ENCODE measurements around the gene SARDH.

SARDH gene

GRCh38 chr9:133679466-133680061 lies 58.6 kb downstream of the SARDH start:
- no peaks in the 10 kb centered on the region for H3K9me3 ChIP-seq (replicated peaks; ENCODE audit: insufficient read depth, low read length)
- no peak overlapping the region for H3K4me2 ChIP-seq (ENCODE audit: low read depth, low read length)
- no peaks in the 10 kb centered on the region for H3F3A ChIP-seq (ENCODE audit: insufficient read depth, low read length)
- H3K4me3 ChIP-seq (ENCODE audit: low read length): no peak overlapping the region
- H3K27me3 ChIP-seq (replicated peaks; ENCODE audit: insufficient read depth, low read length): peaks cover 97% of the 10 kb centered on the region
- TF ChIP-seq EZH2phosphoT487 (IDR thresholded peaks at IDR 0.05; ENCODE audit: low read length): no peak
- TF ChIP-seq EZH2 (optimal IDR thresholded peaks at IDR 0.05; ENCODE audit: low read depth, low read length): no peak
- no peak for TF ChIP-seq CTCF (IDR thresholded peaks at IDR 0.05; ENCODE audit: low read length)
- no peaks in the 10 kb centered on the region for H3K79me2 ChIP-seq (ENCODE audit: low read length)
- no peaks in the 10 kb centered on the region for H3K9me2 ChIP-seq (replicated peaks; ENCODE audit: insufficient read depth, low read length)
- no peaks in the 10 kb centered on the region for H3K4me1 ChIP-seq (ENCODE audit: low read length)
- H3K9ac ChIP-seq (ENCODE audit: low read length): no peak overlapping the region
- no peak overlapping the region for H2AFZ ChIP-seq (ENCODE audit: low read length)
- no peaks in the 10 kb centered on the region for H3K36me3 ChIP-seq (replicated peaks; ENCODE audit: insufficient read depth, low read length)
- no peak for DNase-seq
- no peaks in the 10 kb centered on the region for H4K20me1 ChIP-seq (ENCODE audit: insufficient read depth, low read length)
- no peak overlapping the region for H3K27ac ChIP-seq (ENCODE audit: low read length)

GRCh38 chr9:133679056-133679455 lies 59.1 kb downstream of the SARDH start:
- no peak overlapping the region for H3K9ac ChIP-seq (ENCODE audit: low read length)
- TF ChIP-seq CTCF (IDR thresholded peaks at IDR 0.05; ENCODE audit: low read length): no peak
- no peak for TF ChIP-seq EZH2phosphoT487 (IDR thresholded peaks at IDR 0.05; ENCODE audit: low read length)
- no peak for TF ChIP-seq EZH2 (optimal IDR thresholded peaks at IDR 0.05; ENCODE audit: low read depth, low read length)
- H3K4me3 ChIP-seq (ENCODE audit: low read length): no peak overlapping the region
- no peaks in the 10 kb centered on the region for H3K36me3 ChIP-seq (replicated peaks; ENCODE audit: insufficient read depth, low read length)
- H3F3A ChIP-seq (ENCODE audit: insufficient read depth, low read length): no peaks in the 10 kb centered on the region
- no peaks in the 10 kb centered on the region for H3K9me2 ChIP-seq (replicated peaks; ENCODE audit: insufficient read depth, low read length)
- no peaks in the 10 kb centered on the region for H3K79me2 ChIP-seq (ENCODE audit: low read length)
- DNase-seq: no peak
- no peak overlapping the region for H3K4me2 ChIP-seq (ENCODE audit: low read depth, low read length)
- no peaks in the 10 kb centered on the region for H3K9me3 ChIP-seq (replicated peaks; ENCODE audit: insufficient read depth, low read length)
- H2AFZ ChIP-seq (ENCODE audit: low read length): no peak overlapping the region
- no peaks in the 10 kb centered on the region for H3K4me1 ChIP-seq (ENCODE audit: low read length)
- H3K27ac ChIP-seq (ENCODE audit: low read length): no peak overlapping the region
- no peaks in the 10 kb centered on the region for H4K20me1 ChIP-seq (ENCODE audit: insufficient read depth, low read length)
- peaks cover 97% of the 10 kb centered on the region for H3K27me3 ChIP-seq (replicated peaks; ENCODE audit: insufficient read depth, low read length)

- H3K36me3 ChIP-seq (replicated peaks; ENCODE audit: insufficient read depth, low read length): no peaks in the 10 kb centered on the region
- H3K27ac ChIP-seq (ENCODE audit: low read length): no peak overlapping the region
- no peak overlapping the region for H3K4me2 ChIP-seq (ENCODE audit: low read depth, low read length)
- no peaks in the 10 kb centered on the region for H4K20me1 ChIP-seq (ENCODE audit: insufficient read depth, low read length)
- H3F3A ChIP-seq (ENCODE audit: insufficient read depth, low read length): no peaks in the 10 kb centered on the region
- no peak overlapping the region for H3K9ac ChIP-seq (ENCODE audit: low read length)
- H3K4me3 ChIP-seq (ENCODE audit: low read length): no peak overlapping the region
- no peaks in the 10 kb centered on the region for H3K79me2 ChIP-seq (ENCODE audit: low read length)
- H3K4me1 ChIP-seq (ENCODE audit: low read length): no peaks in the 10 kb centered on the region
- peaks cover 99% of the 10 kb centered on the region for H3K27me3 ChIP-seq (replicated peaks; ENCODE audit: insufficient read depth, low read length)
- no peak overlapping the region for H2AFZ ChIP-seq (ENCODE audit: low read length)
- no peak for DNase-seq
- no peaks in the 10 kb centered on the region for H3K9me3 ChIP-seq (replicated peaks; ENCODE audit: insufficient read depth, low read length)
- TF ChIP-seq EZH2phosphoT487 (IDR thresholded peaks at IDR 0.05; ENCODE audit: low read length) (no peak), EZH2 (optimal IDR thresholded peaks at IDR 0.05; ENCODE audit: low read depth, low read length) (no peak), CTCF (IDR thresholded peaks at IDR 0.05; ENCODE audit: low read length) (no peak)
- H3K9me2 ChIP-seq (replicated peaks; ENCODE audit: insufficient read depth, low read length): no peaks in the 10 kb centered on the region
These were observed 60.8 kb downstream of the SARDH start for GRCh38 chr9:133677126-133678010.
